Activated T-cell treated with anti-CD3 and anti-CD28 coated beads, Interleukin-2, amount 50 U/mL, for 72 hours (primary cell): Measurements from ENCODE around the gene MAPK8. TPM values are rescaled to one million over a fixed set of nuclear protein-coding genes. Genes with fewer than 3 reads are reported as not detected.

Source experiments
- ATAC-seq, 2 donors: fragments of 150-1000 bp; cut with Tn5 transposase; replicated peaks in 1 of 2; 2 replicates each; pipeline ENCODE4 v1.10.0; 2021; ENCODE audit warnings: moderate library complexity in 2 of 2, mild to moderate bottlenecking in 1 of 2
- DNase-seq, 2 donors: peaks; one replicate each; pipeline ENCODE4 v3.0.0; 2021 to 2022; ENCODE audit warnings: mixed read lengths in 1 of 2
- H3K27ac Mint-ChIP-seq: one replicate; pipeline ENCODE4 v1.8.0; 2022; ENCODE audit warnings: mild to moderate bottlenecking, moderate library complexity, mixed read lengths
- H3K27me3 Mint-ChIP-seq: one replicate; pipeline ENCODE4 v1.8.0; 2022; ENCODE audit warnings: low read depth, mixed read lengths
- H3K36me3 Mint-ChIP-seq, 2 donors: one replicate each; pipeline ENCODE4 v1.8.0; 2022; ENCODE audit warnings: mixed read lengths in 2 of 2, mild to moderate bottlenecking in 1 of 2; ENCODE audit not compliant: insufficient read depth in 2 of 2
- H3K4me1 Mint-ChIP-seq: one replicate; pipeline ENCODE4 v1.8.0; 2022; ENCODE audit warnings: low read depth, mixed read lengths
- H3K4me3 Mint-ChIP-seq, 2 donors: one replicate each; pipeline ENCODE4 v1.8.0; 2022; ENCODE audit warnings: mild to moderate bottlenecking in 2 of 2, mixed read lengths in 2 of 2, moderate library complexity in 2 of 2
- H3K9me3 Mint-ChIP-seq, 2 donors: one replicate each; pipeline ENCODE4 v1.8.0; 2022; ENCODE audit warnings: mixed read lengths in 2 of 2
- total RNA-seq, 2 donors: library from RNA; stranded (reverse); gene quantifications; one replicate each; pipeline ENCODE4 v1.2.3, GENCODE V29; 2022

Gene MAPK8
- total RNA-seq, 2 donors from 2014 or later: 43.3 to 60.2 TPM

- Mint-ChIP-seq H3K4me1 (no peaks in the 10 kb centered on the region), H3K36me3 (no peaks in the 10 kb centered on the region), H3K27ac (no peak overlapping the region), H3K4me3 (no peak overlapping the region), H3K9me3 (no peaks in the 10 kb centered on the region), H3K27me3 (no peaks in the 10 kb centered on the region)
- DNase-seq (no peak), ATAC-seq (no peak)
Measured at GRCh38 chr10:48428896-48429295, 122.4 kb downstream of the MAPK8 start.

- ATAC-seq (no peak), DNase-seq (no peak)
- Mint-ChIP-seq H3K27ac (no peak overlapping the region), H3K27me3 (no peaks in the 10 kb centered on the region), H3K36me3 (no peaks in the 10 kb centered on the region), H3K4me1 (no peaks in the 10 kb centered on the region), H3K4me3 (no peak overlapping the region), H3K9me3 (no peaks in the 10 kb centered on the region)
Measured at GRCh38 chr10:48429309-48429708, 122.8 kb downstream of the MAPK8 start.

GRCh38 chr10:48430402-48430993 lies 124.0 kb downstream of the MAPK8 start:
- no peak for ATAC-seq
- H3K36me3 Mint-ChIP-seq: no peaks in the 10 kb centered on the region

GRCh38 chr10:48431871-48432270 lies 125.4 kb downstream of the MAPK8 start:
- H3K27ac Mint-ChIP-seq: no peak overlapping the region
- H3K36me3 Mint-ChIP-seq: peaks cover 0 to 2% of the 10 kb centered on the region in 2 donors
- no peaks in the 10 kb centered on the region for H3K9me3 Mint-ChIP-seq
- ATAC-seq (no peak), DNase-seq (no peak)
- H3K27me3 Mint-ChIP-seq: no peaks in the 10 kb centered on the region
- H3K4me3 Mint-ChIP-seq: no peak overlapping the region
- H3K4me1 Mint-ChIP-seq: no peaks in the 10 kb centered on the region

More at GRCh38 chr10:48430402-48430993, 124.0 kb downstream of the MAPK8 start:
- Mint-ChIP-seq H3K9me3 (no peaks in the 10 kb centered on the region), H3K4me3 (no peak overlapping the region), H3K4me1 (no peaks in the 10 kb centered on the region), H3K27ac (no peak overlapping the region), H3K27me3 (no peaks in the 10 kb centered on the region)
- no peak for DNase-seq

GRCh38 chr10:48437546-48437945 lies 131.1 kb downstream of the MAPK8 start:
- H3K4me1 Mint-ChIP-seq: no peaks in the 10 kb centered on the region
- DNase-seq: no peak
- no peaks in the 10 kb centered on the region for H3K9me3 Mint-ChIP-seq

GRCh38 chr10:48439031-48439430 lies 132.6 kb downstream of the MAPK8 start:
- H3K4me1 Mint-ChIP-seq: no peaks in the 10 kb centered on the region
- no peak overlapping the region for H3K27ac Mint-ChIP-seq
- no peak overlapping the region for H3K4me3 Mint-ChIP-seq
- ATAC-seq (no peak), DNase-seq (no peak)
- H3K27me3 Mint-ChIP-seq: no peaks in the 10 kb centered on the region
- H3K9me3 Mint-ChIP-seq: no peaks in the 10 kb centered on the region
- H3K36me3 Mint-ChIP-seq: peaks cover 0 to 2% of the 10 kb centered on the region in 2 donors

More at GRCh38 chr10:48437546-48437945, 131.1 kb downstream of the MAPK8 start:
- H3K4me3 Mint-ChIP-seq: no peak overlapping the region
- H3K27ac Mint-ChIP-seq: no peak overlapping the region
- peaks cover 0 to 2% of the 10 kb centered on the region in 2 donors for H3K36me3 Mint-ChIP-seq
- ATAC-seq: no peak
- H3K27me3 Mint-ChIP-seq: no peaks in the 10 kb centered on the region

GRCh38 chr10:48439581-48440041 lies 133.1 kb downstream of the MAPK8 start:
- ATAC-seq: no peak
- Mint-ChIP-seq H3K27ac (no peak overlapping the region), H3K9me3 (no peaks in the 10 kb centered on the region), H3K4me1 (no peaks in the 10 kb centered on the region), H3K27me3 (no peaks in the 10 kb centered on the region), H3K4me3 (no peak overlapping the region), H3K36me3 (peaks cover 0 to 2% of the 10 kb centered on the region in 2 donors)
- no peak for DNase-seq

- ATAC-seq: no peak
- Mint-ChIP-seq H3K27me3 (no peaks in the 10 kb centered on the region), H3K4me1 (no peaks in the 10 kb centered on the region), H3K27ac (no peak overlapping the region), H3K9me3 (no peaks in the 10 kb centered on the region), H3K4me3 (no peak overlapping the region), H3K36me3 (peaks cover 0 to 2% of the 10 kb centered on the region in 2 donors)
- DNase-seq: no peak
Measured at GRCh38 chr10:48440771-48441170, 134.3 kb downstream of the MAPK8 start.

GRCh38 chr10:48442090-48442808 lies 135.8 kb downstream of the MAPK8 start:
- no peak for ATAC-seq
- H3K27ac Mint-ChIP-seq: no peak overlapping the region
- no peaks in the 10 kb centered on the region for H3K4me1 Mint-ChIP-seq
- DNase-seq: no peak
- no peak overlapping the region for H3K4me3 Mint-ChIP-seq
- no peaks in the 10 kb centered on the region for H3K27me3 Mint-ChIP-seq
- no peaks in the 10 kb centered on the region for H3K36me3 Mint-ChIP-seq
- no peaks in the 10 kb centered on the region for H3K9me3 Mint-ChIP-seq

- no peak for DNase-seq
- ATAC-seq: no peak
- H3K27me3 Mint-ChIP-seq: no peaks in the 10 kb centered on the region
- no peaks in the 10 kb centered on the region for H3K9me3 Mint-ChIP-seq
- H3K27ac Mint-ChIP-seq: no peak overlapping the region
- no peak overlapping the region for H3K4me3 Mint-ChIP-seq
- no peaks in the 10 kb centered on the region for H3K4me1 Mint-ChIP-seq
- no peaks in the 10 kb centered on the region for H3K36me3 Mint-ChIP-seq
Measured at GRCh38 chr10:48442809-48443177, 136.3 kb downstream of the MAPK8 start.

- no peaks in the 10 kb centered on the region for H3K4me1 Mint-ChIP-seq
- DNase-seq (no peak), ATAC-seq (no peak)
- H3K9me3 Mint-ChIP-seq: no peaks in the 10 kb centered on the region
- H3K36me3 Mint-ChIP-seq: no peaks in the 10 kb centered on the region
- H3K27ac Mint-ChIP-seq: no peak overlapping the region
- no peak overlapping the region for H3K4me3 Mint-ChIP-seq
- H3K27me3 Mint-ChIP-seq: no peaks in the 10 kb centered on the region
Measured at GRCh38 chr10:48444266-48444665, 137.8 kb downstream of the MAPK8 start.

- H3K36me3 Mint-ChIP-seq: no peaks in the 10 kb centered on the region
- peak in 1 of 2 donors; percentile 24 for ATAC-seq
- no peak for DNase-seq
- H3K27ac Mint-ChIP-seq: no peak overlapping the region
- no peaks in the 10 kb centered on the region for H3K27me3 Mint-ChIP-seq
- H3K4me1 Mint-ChIP-seq: no peaks in the 10 kb centered on the region
- H3K9me3 Mint-ChIP-seq: no peaks in the 10 kb centered on the region
- no peak overlapping the region for H3K4me3 Mint-ChIP-seq
Measured at GRCh38 chr10:48444861-48445841, 138.7 kb downstream of the MAPK8 start.

GRCh38 chr10:48445932-48446331 lies 139.5 kb downstream of the MAPK8 start:
- H3K36me3 Mint-ChIP-seq: no peaks in the 10 kb centered on the region
- H3K27me3 Mint-ChIP-seq: no peaks in the 10 kb centered on the region
- no peak for ATAC-seq
- H3K4me1 Mint-ChIP-seq: no peaks in the 10 kb centered on the region
- H3K9me3 Mint-ChIP-seq: no peaks in the 10 kb centered on the region
- H3K4me3 Mint-ChIP-seq: no peak overlapping the region
- no peak overlapping the region for H3K27ac Mint-ChIP-seq
- DNase-seq: no peak
